Heart left ventricle (tissue), 16 donors: Measurements from ENCODE around the gene SP3. TPM values are rescaled to one million over a fixed set of nuclear protein-coding genes. Genes with fewer than 3 reads are reported as not detected.

Experiments used
- ATAC-seq, 4 donors: fragments of 200-7000 bp; cut with Tn5 transposase; one replicate each; pipeline ENCODE4 v1.9.1; 2020 to 2022; ENCODE audit warnings: moderate library complexity in 4 of 4, mild to moderate bottlenecking in 3 of 4, moderate number of reproducible peaks in 1 of 4
- DNase-seq, 5 donors: peaks; one replicate each; pipeline ENCODE4 v3.0.0-alpha.2; 2020
- H3K27ac ChIP-seq, 12 donors: fragments of 200-600 bp; sonication (generic) in 4 of 12; one replicate each; pipeline versions ENCODE4 v1.5.0 to v1.8.0; 2016 to 2022; ENCODE audit warnings: mild to moderate bottlenecking in 2 of 12
- H3K27me3 ChIP-seq, 9 donors: fragments of 200-600 bp; sonication (generic) in 2 of 9; one replicate each; pipeline versions ENCODE4 v1.5.1 to v1.8.0; 2016 to 2022; ENCODE audit warnings: mild to moderate bottlenecking in 3 of 9
- H3K36me3 ChIP-seq, 9 donors: fragments of 200-600 bp; sonication (generic) in 2 of 9; one replicate each; pipeline versions ENCODE4 v1.5.0 to v1.8.0; 2018 to 2022; ENCODE audit warnings: mild to moderate bottlenecking in 2 of 9
- H3K4me1 ChIP-seq, 12 donors: fragments of 200-600 bp; sonication (generic) in 4 of 12; one replicate each; pipeline versions ENCODE4 v1.5.0 to v1.8.0; 2016 to 2022; ENCODE audit warnings: mild to moderate bottlenecking in 3 of 12
- H3K4me3 ChIP-seq, 12 donors: fragments of 200-600 bp; sonication (generic) in 4 of 12; one replicate each; pipeline versions ENCODE4 v1.5.0 to v1.8.0; 2017 to 2022; ENCODE audit warnings: mild to moderate bottlenecking in 9 of 12, moderate library complexity in 4 of 12
- H3K9me3 ChIP-seq, 12 donors: fragments of 200-600 bp; sonication (generic) in 4 of 12; one replicate each; pipeline versions ENCODE4 v1.5.0 to v1.8.0; 2016 to 2022; ENCODE audit warnings: mild to moderate bottlenecking in 1 of 12
- POLR2A ChIP-seq, 2 donors: fragments of 450-650 bp; IDR thresholded peaks; one replicate each; pipeline ENCODE4 v1.6.1; 2017; ENCODE audit warnings: antibody characterized with exemption in 2 of 2, mild to moderate bottlenecking in 2 of 2, moderate library complexity in 2 of 2
- WGBS, 4 donors: extraction: QIAGEN DNeasy Blood & Tissue Kit in 2 of 4; methylation state at CpG; one replicate each; pipeline versions ENCODE4 v1.1.5 to v1.1.7; 2013 to 2018; 5-methylcytosine and 5-hydroxymethylcytosine counted together
- intact Hi-C, 10 donors: fragments of 100-400 bp; cut with DNase I; formaldehyde crosslinking; loops; one replicate each; pipeline versions ENCODE4 v1.11.1 to v1.14.2; 2022
- polyA plus RNA-seq, 2 donors: library from polyadenylated mRNA; stranded (reverse); fragments of 200-250 nt; gene quantifications; one replicate each; pipeline ENCODE4 v1.2.3, GENCODE V29; 2013
- total RNA-seq, 9 donors: library from RNA; depleted of rRNA in 2 of 9; stranded (reverse); fragments of >200 nt in 2 of 9; fragmentation: NEBNext Ultra II Directional in 3 of 9; extraction: Animal tissue kit (Norgen Biotek cat#: 25700) in 3 of 9; gene quantifications; one replicate each; pipeline versions ENCODE4 v1.1.0 to v1.2.4, GENCODE V29; 2016 to 2023
- TF ChIP-seq, protein P1 (sequence below), 12 donors: fragments of 200-600 bp; sonication (generic) in 4 of 12; IDR thresholded peaks; one replicate each; pipeline versions ENCODE4 v1.5.0 to v1.8.0; 2018 to 2022; ENCODE audit warnings: antibody characterized with exemption in 12 of 12, mild to moderate bottlenecking in 5 of 12
- donor health status: ischemic (EF 13 %, LVEDD 7.1; RV severe dilation, severe dysfunction).
- donor health status: healthy with polysubstance abuse.
- donor health status: DM: no; HTN: yes; CAD: no.
- donor health status: DM: no; HTN: no; CAD: no.
- donor health status: ischemic (EF 25% LVEDD 6.9; RV normal size, moderate dysfunction).
- donor health status: ischemic (EF 25% LVEDD 5.7; RV mildly dilated, moderate dysfunction).
- donor health status: healthy.
- donor health status: DM: yes; HTN: yes; CAD: no.
- donor health status: ischemic (EF 35%, LVEDD 5.7; RV mildly dilated, moderate dysfunction).
- donor health status: nonischemic (EF 11% LVEDD 7.7; RV severe dilation, severe dysfunction).
- donor health status: DM: yes; HTN: yes; CAD: no.
- donor health status: PGD.
- donor health status: ischemic (EF 29% LVEDD 5.4; RV normal size, mild dysfunction).
- donor health status: nonischemic (EF 23%, LVEDD 6.1; RV moderate dilation, normal function).

SP3 gene
- total and polyA plus RNA-seq, 11 donors, result 6.9 to 61.5 (median 40.2) TPM

DNA sequence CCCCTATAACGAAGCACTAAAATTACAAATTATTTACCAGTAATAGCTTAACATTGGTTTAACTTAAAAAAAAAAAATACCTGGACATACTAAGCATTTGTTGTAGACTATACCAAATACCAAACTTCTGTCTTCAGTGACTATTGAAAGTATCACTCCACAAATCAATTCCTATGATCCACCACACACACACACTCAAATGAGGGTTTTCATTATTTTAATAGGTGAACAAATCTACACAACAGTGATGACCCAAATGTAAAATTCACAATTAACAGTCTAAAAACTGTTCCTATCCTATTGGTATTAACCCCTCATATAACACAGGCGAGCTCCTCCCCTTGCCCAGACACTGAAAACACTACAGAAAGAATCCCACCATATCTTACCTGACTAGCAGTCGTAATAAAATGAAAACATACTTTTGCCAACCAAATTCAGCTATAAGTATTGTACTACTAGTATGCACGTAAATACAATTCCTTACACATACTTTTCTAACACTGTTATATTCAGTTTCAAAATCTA is 2.5 kb downstream of the SP3 start:
- H3K4me1 ChIP-seq, result peaks cover 0 to 64% (median 36%) of the 10 kb centered on the region in 12 donors

DNA sequence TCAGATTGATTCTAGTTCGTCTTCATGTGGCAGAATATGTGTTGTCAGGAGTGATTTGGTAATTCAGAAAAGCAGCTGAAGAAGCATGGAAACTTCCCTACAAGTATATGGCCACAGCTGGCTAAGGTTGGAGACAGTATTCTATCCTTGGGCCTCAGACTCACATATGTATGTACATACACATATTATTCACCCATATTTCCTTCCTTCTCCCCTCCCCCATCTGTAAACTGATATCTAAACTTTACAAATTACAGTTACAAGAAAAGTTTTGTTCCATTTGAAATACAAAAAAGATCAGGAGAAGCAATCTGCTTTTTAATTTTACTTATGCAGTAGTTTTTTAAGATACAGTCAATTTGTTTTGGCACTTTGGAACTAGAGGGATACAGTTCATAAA is 3.1 kb downstream of the SP3 start:
- H3K4me1 ChIP-seq, result peaks cover 0 to 70% (median 41%) of the 10 kb centered on the region in 12 donors
- intact Hi-C loops, result loop anchor here in 4 of 10 donors (5.0 to 10.0 kb wide), 4 partner anchors 35 to 373 kb away; partner anchors contain the start of gene SP9 (in 1 of the 4)
- H3K9me3 ChIP-seq, result peaks cover 0 to 11% (median 0%) of the 10 kb centered on the region in 12 donors
- DNase-seq (no peak), ATAC-seq (no peak)
- no peaks in the 10 kb centered on the region for H3K27me3 ChIP-seq
- peaks cover 0 to 13% (median 0%) of the 10 kb centered on the region in 9 donors for H3K36me3 ChIP-seq
- 54 to 72% (median 63%) methylated on average over 1 of the region's 1 CpG for WGBS, 4 donors
- peak overlapping the region in 10 of 12 donors; percentile 72 to 99 (median 96) for H3K4me3 ChIP-seq
- TF ChIP-seq POLR2A (IDR thresholded peaks at IDR 0.05), result no peak
- TF ChIP-seq, protein P1, sequence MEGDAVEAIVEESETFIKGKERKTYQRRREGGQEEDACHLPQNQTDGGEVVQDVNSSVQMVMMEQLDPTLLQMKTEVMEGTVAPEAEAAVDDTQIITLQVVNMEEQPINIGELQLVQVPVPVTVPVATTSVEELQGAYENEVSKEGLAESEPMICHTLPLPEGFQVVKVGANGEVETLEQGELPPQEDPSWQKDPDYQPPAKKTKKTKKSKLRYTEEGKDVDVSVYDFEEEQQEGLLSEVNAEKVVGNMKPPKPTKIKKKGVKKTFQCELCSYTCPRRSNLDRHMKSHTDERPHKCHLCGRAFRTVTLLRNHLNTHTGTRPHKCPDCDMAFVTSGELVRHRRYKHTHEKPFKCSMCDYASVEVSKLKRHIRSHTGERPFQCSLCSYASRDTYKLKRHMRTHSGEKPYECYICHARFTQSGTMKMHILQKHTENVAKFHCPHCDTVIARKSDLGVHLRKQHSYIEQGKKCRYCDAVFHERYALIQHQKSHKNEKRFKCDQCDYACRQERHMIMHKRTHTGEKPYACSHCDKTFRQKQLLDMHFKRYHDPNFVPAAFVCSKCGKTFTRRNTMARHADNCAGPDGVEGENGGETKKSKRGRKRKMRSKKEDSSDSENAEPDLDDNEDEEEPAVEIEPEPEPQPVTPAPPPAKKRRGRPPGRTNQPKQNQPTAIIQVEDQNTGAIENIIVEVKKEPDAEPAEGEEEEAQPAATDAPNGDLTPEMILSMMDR (IDR thresholded peaks at IDR 0.05), result no peak
- H3K27ac ChIP-seq, result peak overlapping the region in 7 of 12 donors; percentile 99 to 100 (median 100)

More for the DNA sequence above, 2.5 kb downstream of the SP3 start:
- 20 to 25% (median 23%) methylated on average over 4 of the region's 4 CpGs for WGBS, 4 donors
- TF ChIP-seq POLR2A (IDR thresholded peaks at IDR 0.05), result no peak
- TF ChIP-seq, protein P1 (IDR thresholded peaks at IDR 0.05), result no peak
- Histone ChIP-seq H3K4me3 (peak overlapping the region; percentile 72 to 100 (median 96)), H3K36me3 (peaks cover 0 to 12% (median 0%) of the 10 kb centered on the region in 9 donors), H3K9me3 (peaks cover 0 to 11% (median 0%) of the 10 kb centered on the region in 12 donors), H3K27me3 (no peaks in the 10 kb centered on the region), H3K27ac (peak overlapping the region; percentile 97 to 100 (median 100))
- ATAC-seq (no peak), DNase-seq (no peak)
- intact Hi-C loops, result loop anchor here in 4 of 10 donors (5.0 to 10.0 kb wide), 4 partner anchors 35 to 372 kb away; partner anchors contain the start of gene SP9 (in 1 of the 4)

DNA sequence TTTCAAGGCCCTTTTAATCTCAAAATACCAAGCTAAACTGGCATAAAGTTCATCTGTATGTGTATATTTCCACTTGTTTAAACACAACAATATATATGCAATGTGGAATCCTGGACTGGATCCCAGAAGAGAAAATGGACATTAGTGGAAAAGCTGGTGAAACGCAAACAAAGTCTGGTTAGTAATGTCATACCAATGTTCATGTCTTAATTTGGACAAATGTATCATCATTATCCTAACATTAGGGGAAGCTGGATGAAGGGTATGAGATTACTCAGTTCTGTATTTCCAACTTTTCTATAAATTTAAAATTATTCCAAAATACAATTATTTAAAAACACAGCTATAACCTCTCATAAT is 3.8 kb downstream of the SP3 start:
- Histone ChIP-seq H3K9me3 (peaks cover 0 to 11% (median 0%) of the 10 kb centered on the region in 12 donors), H3K36me3 (peaks cover 0 to 19% (median 0%) of the 10 kb centered on the region in 9 donors), H3K27me3 (no peaks in the 10 kb centered on the region), H3K27ac (peak overlapping the region in 1 of 12 donors; percentile 99), H3K4me3 (peak overlapping the region in 2 of 12 donors; percentile 96), H3K4me1 (peaks cover 0 to 71% (median 43%) of the 10 kb centered on the region in 12 donors)
- ATAC-seq (no peak), DNase-seq (no peak)
- TF ChIP-seq, protein P1 (IDR thresholded peaks at IDR 0.05), result no peak
- no peak for TF ChIP-seq POLR2A (IDR thresholded peaks at IDR 0.05)
- intact Hi-C loops, result loop anchor here in 4 of 10 donors (5.0 to 10.0 kb wide), 4 partner anchors 36 to 373 kb away; partner anchors contain the start of gene SP9 (in 1 of the 4)
- 83 to 100% (median 96%) methylated on average over 1 of the region's 1 CpG for WGBS, 4 donors

DNA sequence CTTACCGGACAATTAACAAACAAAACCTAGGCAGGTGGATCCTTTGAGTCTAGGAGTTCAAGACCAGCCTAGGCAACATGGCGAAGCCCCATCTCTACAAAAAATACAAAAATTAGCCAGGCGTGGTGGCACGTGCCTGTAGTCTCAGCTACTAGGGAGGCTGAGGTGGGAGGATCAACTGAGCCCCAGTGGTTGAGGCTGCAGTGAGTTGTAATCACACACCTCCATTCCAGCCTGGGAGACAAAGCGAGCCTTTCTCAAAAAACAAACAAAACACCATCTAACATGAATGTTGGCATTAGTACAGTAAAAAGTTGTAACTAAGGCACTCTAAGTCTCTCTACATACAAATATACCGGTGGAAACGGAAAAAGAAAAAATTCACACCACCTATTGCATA is 5.3 kb downstream of the SP3 start:
- peaks cover 0 to 80% (median 48%) of the 10 kb centered on the region in 12 donors for H3K4me1 ChIP-seq
- TF ChIP-seq, protein P1 (IDR thresholded peaks at IDR 0.05), result no peak
- no peak for TF ChIP-seq POLR2A (IDR thresholded peaks at IDR 0.05)
- H3K27me3 ChIP-seq, result no peaks in the 10 kb centered on the region
- H3K9me3 ChIP-seq, result peaks cover 0 to 11% (median 0%) of the 10 kb centered on the region in 12 donors
- DNase-seq (no peak), ATAC-seq (no peak)
- H3K4me3 ChIP-seq, result no peak overlapping the region
- peaks cover 0 to 33% (median 12%) of the 10 kb centered on the region in 9 donors for H3K36me3 ChIP-seq
- no peak overlapping the region for H3K27ac ChIP-seq
- intact Hi-C loops, result loop anchor here in 4 of 10 donors (5.0 to 10.0 kb wide), 4 partner anchors 37 to 375 kb away; partner anchors contain the start of gene SP9 (in 1 of the 4)
- 85 to 97% (median 90%) methylated on average over 7 of the region's 7 CpGs for WGBS, 4 donors
